ENCODE measurements around the gene TMED6.

The TMED6 gene

GRCh38 chr16:69339289-69340094 lies 12.1 kb downstream of the TMED6 start, which contains the start of the genes COG8 and NIP7:
TSS of gene COG8 (minus strand) at chr16:69339564. CDS start at chr16:69339552, 12 bp downstream.
TSS of gene NIP7 (plus strand) at chr16:69339772. CDS start at chr16:69339830, 58 bp downstream.
- H3K36me3 Mint-ChIP-seq (ENCODE audit: low read depth): peaks cover 66% of the 10 kb centered on the region
- H3K27ac Mint-ChIP-seq: peak within 1 kb of the TSS; percentile 99
- H3K4me3 Mint-ChIP-seq: peak within 1 kb of the TSS; percentile 98
- peaks cover 47% of the 10 kb centered on the region for H3K4me1 Mint-ChIP-seq (ENCODE audit: low read depth)
- H3K27me3 Mint-ChIP-seq: no peaks in the 10 kb centered on the region
- no peaks in the 10 kb centered on the region for H3K9me3 Mint-ChIP-seq

- Mint-ChIP-seq H3K36me3 (ENCODE audit: low read depth) (peaks cover 67% of the 10 kb centered on the region), H3K4me3 (peak overlapping the region; percentile 98), H3K9me3 (no peaks in the 10 kb centered on the region), H3K27me3 (no peaks in the 10 kb centered on the region), H3K4me1 (ENCODE audit: low read depth) (peaks cover 47% of the 10 kb centered on the region), H3K27ac (peak overlapping the region; percentile 99)
Observed at GRCh38 chr16:69338557-69339288, 12.9 kb downstream of the TMED6 start.

GRCh38 chr16:69334696-69335095 lies 16.9 kb downstream of the TMED6 start:
- Mint-ChIP-seq H3K36me3 (ENCODE audit: low read depth) (peaks cover 43% of the 10 kb centered on the region), H3K9me3 (no peaks in the 10 kb centered on the region), H3K27ac (no peak overlapping the region), H3K4me3 (no peak overlapping the region), H3K4me1 (ENCODE audit: low read depth) (peaks cover 27% of the 10 kb centered on the region), H3K27me3 (no peaks in the 10 kb centered on the region)

DNA sequence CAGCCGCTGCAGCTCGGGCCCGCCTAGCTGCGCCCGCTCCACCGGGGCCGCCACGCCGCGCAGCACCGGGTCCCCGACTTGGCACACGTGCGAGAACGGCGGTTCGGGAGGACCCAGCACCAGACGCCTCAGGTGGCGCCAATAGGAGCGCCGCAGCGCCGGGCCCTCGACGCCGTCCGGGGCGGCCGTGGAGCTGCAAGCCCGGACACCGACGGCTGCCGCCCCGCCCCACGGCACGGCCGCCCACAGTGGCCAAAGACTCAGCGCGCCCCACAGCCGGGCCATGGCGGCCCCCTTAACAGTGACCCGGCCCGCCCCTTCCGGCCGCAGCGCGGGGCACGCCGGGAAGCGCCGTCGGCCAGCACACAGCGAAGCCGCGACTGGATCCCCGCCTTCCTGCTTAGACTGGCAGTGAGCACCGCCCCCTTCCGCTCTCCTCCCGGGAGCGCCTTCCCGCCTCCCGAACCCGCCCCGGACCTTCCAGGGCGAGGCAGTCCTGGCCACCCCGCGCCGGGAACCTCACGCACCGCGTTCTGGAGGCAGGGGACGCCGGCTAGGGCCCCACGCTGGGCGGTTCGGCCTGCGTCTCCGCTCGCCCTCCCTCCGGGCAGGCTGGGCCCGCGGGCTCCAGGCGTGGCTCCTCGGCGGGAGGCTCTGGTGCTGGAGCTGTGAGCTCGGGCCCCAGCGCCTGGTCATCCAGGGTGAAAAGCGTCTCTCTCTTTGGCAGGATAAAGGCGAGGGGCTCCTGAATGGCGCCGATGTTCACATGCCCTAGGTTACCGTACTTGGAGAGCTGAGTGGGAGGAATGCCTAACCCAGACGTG lies 21.1 kb downstream of the TMED6 start, which contains the start of gene PDF:
Gene PDF, minus strand, starts transcription at position 303 of the 824 bp plus-strand sequence. Its CDS starts 18 bp downstream, at position 285.
- peaks cover 62% of the 10 kb centered on the region for H3K36me3 Mint-ChIP-seq (ENCODE audit: low read depth)
- peaks cover 45% of the 10 kb centered on the region for H3K4me1 Mint-ChIP-seq (ENCODE audit: low read depth)
- H3K9me3 Mint-ChIP-seq: no peaks in the 10 kb centered on the region
- H3K27ac Mint-ChIP-seq: peak within 1 kb of the TSS; percentile 91
- H3K27me3 Mint-ChIP-seq: no peaks in the 10 kb centered on the region
- peak within 1 kb of the TSS; percentile 90 for H3K4me3 Mint-ChIP-seq

DNA sequence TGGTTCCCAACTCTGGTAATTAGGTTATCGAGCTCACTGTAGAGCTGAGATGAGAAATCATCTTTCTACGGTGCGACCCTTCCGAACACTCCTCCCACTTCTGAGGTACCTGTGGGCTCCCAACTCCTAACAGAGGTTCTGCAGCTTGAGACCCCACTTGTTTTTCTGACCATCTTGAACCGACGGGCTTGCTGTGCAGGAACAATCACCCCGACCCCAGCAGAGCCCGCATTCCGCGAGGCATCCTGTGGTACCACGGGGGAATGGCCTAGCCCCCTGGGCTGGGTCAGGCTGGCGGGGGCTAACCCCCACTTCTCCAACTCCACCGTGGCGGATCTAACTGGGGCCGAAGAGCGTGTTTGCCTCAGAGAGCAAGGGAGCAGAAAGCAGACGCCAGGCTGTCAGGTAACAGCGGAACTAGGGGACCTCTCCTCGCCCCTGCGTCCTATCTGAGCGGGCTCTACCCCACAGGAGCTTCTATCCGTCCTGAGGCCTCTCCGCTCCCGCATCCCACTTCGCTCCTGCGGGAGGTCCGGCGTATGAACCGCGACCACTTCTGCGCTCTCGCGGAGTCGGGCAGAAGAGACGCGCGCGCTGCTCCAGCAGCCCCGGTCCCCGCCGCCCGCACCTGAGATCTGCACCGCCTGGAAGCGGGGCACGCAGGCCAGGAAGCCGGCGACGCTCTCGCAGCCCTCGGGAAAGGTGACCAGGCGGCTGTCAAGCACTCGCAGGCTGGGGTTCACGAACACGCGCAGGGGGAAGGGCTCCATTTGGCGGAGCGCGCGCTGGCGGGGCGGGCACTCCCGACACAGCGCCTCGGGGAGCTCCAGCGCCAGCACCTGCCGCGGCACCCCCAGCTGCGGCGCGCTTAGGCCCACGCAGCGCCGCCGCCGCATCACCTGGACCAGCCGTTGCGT lies 22.0 kb downstream of the TMED6 start:
- H3K4me1 Mint-ChIP-seq (ENCODE audit: low read depth): peaks cover 45% of the 10 kb centered on the region
- H3K36me3 Mint-ChIP-seq (ENCODE audit: low read depth): peaks cover 62% of the 10 kb centered on the region
- no peaks in the 10 kb centered on the region for H3K27me3 Mint-ChIP-seq
- peak overlapping the region; percentile 75 for H3K27ac Mint-ChIP-seq
- peak overlapping the region; percentile 90 for H3K4me3 Mint-ChIP-seq
- no peaks in the 10 kb centered on the region for H3K9me3 Mint-ChIP-seq

DNA sequence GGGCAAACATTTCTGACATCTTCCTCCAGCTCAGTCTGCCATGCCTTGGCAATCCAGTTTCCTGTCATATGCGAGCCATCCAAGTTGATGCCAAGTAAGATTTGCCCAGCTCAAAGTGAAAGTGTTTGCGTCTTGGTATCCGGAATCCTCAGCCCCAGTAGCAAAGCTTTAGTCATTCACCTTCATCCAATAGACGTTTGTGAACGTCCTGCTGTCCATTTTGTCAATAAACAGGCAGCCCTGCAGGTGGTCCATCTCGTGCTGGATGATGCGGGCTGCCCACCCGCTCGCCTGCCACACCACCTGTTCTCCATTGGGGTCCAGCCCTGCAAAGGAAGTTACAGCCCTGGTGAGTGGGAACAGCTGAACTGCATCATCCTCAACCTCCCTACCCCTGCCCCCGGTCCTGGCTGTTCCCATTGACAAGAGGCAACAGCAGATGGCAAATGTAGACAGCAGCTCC lies 22.7 kb downstream of the TMED6 start:
- Mint-ChIP-seq H3K27me3 (no peaks in the 10 kb centered on the region), H3K4me1 (ENCODE audit: low read depth) (peaks cover 45% of the 10 kb centered on the region), H3K9me3 (no peaks in the 10 kb centered on the region), H3K27ac (peak overlapping the region; percentile 75), H3K36me3 (ENCODE audit: low read depth) (peaks cover 59% of the 10 kb centered on the region), H3K4me3 (peak overlapping the region; percentile 90)

DNA sequence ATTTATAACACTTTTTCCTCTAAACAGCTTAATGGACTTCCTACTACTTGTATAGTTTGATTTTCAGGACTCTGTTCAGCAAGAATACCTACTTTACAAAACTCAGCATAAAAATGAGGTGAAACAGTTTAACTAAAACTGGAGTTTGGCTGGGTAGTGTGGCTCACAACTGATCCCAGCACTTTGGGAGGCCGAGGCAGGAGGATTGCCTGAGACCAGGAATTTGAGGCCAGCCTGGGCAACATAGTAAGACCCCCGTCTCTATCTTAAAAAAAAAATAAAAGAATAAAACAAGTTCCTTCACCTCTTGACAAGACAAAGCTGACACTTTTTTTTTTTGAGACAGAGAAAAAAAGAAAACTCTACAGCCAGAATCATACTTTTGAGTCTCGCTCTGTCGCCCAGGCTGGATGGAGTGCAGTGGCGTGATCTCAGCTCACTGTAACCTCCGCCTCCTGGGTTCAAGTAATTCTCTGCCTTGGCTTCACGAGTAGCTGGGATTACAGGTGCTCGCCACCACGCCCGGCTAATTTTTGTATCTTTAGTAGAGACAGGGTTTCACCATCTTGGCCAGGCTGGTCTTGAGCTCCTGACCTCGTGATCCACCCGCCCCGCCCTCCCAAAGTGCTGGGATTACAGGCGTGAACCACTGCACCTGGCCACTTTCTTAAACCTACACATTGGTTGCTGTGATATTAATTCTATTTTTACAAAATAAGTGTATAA lies 23.8 kb downstream of the TMED6 start:
- Mint-ChIP-seq H3K27ac (no peak overlapping the region), H3K4me3 (peak overlapping the region; percentile 90), H3K9me3 (no peaks in the 10 kb centered on the region), H3K4me1 (ENCODE audit: low read depth) (peaks cover 44% of the 10 kb centered on the region), H3K27me3 (no peaks in the 10 kb centered on the region), H3K36me3 (ENCODE audit: low read depth) (peaks cover 55% of the 10 kb centered on the region)

GRCh38 chr16:69326172-69326873 lies 25.3 kb downstream of the TMED6 start:
- Mint-ChIP-seq H3K9me3 (no peaks in the 10 kb centered on the region), H3K4me3 (peak overlapping the region; percentile 90), H3K4me1 (ENCODE audit: low read depth) (peaks cover 40% of the 10 kb centered on the region), H3K36me3 (ENCODE audit: low read depth) (peaks cover 60% of the 10 kb centered on the region), H3K27ac (peak overlapping the region; percentile 69), H3K27me3 (no peaks in the 10 kb centered on the region)

DNA sequence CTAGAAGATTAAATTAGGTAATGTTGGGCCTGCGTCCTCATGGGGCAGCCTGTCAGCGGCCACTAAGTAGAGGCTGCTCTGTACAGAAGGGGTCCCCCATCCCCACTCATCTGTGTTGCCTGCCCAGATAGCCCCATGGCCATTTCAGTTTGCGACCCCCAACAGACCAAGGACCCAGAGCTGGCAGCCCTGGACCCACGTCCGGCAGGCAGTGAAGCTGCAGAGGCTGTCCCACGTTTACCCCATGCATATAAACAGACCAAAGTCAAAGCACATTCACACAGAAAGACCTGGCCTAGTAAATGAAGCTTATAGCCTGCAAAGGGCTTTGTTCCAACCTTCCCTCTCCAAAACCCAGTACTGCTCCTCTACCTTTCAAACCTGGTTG lies 25.8 kb downstream of the TMED6 start:
- Mint-ChIP-seq H3K27ac (peak overlapping the region; percentile 57), H3K27me3 (no peaks in the 10 kb centered on the region), H3K4me1 (ENCODE audit: low read depth) (peaks cover 40% of the 10 kb centered on the region), H3K36me3 (ENCODE audit: low read depth) (peaks cover 65% of the 10 kb centered on the region), H3K4me3 (peak overlapping the region; percentile 90), H3K9me3 (no peaks in the 10 kb centered on the region)

- peaks cover 70% of the 10 kb centered on the region for H3K36me3 Mint-ChIP-seq (ENCODE audit: low read depth)
- no peak overlapping the region for H3K27ac Mint-ChIP-seq
- H3K9me3 Mint-ChIP-seq: no peaks in the 10 kb centered on the region
- H3K27me3 Mint-ChIP-seq: no peaks in the 10 kb centered on the region
- peak overlapping the region; percentile 4 for H3K4me3 Mint-ChIP-seq
- peaks cover 40% of the 10 kb centered on the region for H3K4me1 Mint-ChIP-seq (ENCODE audit: low read depth)
Observed at GRCh38 chr16:69324585-69325253, 26.9 kb downstream of the TMED6 start.

DNA sequence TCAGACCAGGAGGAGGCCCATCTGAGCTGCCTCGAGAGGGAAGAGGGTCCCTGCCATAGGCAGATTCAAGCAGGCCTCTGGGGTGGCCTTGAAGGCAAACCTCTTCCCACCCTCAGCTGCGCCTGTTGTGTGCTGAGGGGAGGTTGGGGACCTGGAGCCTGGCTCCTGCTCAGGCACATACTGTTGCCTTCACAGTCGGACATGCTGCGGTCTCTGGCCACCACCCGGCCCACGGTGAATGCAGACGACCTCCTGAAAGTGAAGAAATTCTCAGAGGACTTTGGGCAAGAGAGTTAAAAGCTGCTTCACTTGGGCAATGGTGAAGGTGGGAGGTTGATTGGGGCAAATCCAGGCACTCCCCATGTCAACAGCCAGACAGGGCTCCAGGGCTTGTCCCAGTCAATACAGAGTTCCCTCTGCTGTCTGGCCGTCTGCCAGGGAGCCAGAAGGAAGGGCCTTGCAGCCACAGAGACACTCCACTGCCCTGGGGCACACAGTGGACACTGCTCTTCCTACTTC lies 27.5 kb downstream of the TMED6 start:
- no peaks in the 10 kb centered on the region for H3K27me3 Mint-ChIP-seq
- no peak overlapping the region for H3K27ac Mint-ChIP-seq
- H3K4me1 Mint-ChIP-seq (ENCODE audit: low read depth): peaks cover 35% of the 10 kb centered on the region
- no peak overlapping the region for H3K4me3 Mint-ChIP-seq
- H3K9me3 Mint-ChIP-seq: no peaks in the 10 kb centered on the region
- peaks cover 71% of the 10 kb centered on the region for H3K36me3 Mint-ChIP-seq (ENCODE audit: low read depth)

DNA sequence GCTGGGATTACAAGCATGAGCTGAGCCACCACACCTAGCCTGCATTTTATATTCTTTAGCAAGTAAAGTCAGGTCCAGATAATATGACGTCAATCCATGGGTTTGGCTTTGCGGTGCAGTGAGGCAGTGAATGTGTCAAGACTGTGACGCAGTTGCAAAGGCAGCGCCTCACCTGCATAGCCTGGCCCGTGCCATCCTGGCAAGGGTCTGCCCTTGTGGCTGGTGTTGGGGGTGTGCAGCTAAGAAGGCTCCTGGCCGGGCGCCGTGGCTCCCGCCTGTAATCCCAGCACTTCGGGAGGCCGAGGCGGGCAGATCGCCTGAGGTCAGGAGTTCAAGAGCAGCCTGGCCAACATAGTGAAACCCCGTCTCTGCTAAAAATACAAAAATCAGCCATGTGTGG lies 28.2 kb downstream of the TMED6 start:
- H3K36me3 Mint-ChIP-seq (ENCODE audit: low read depth): peaks cover 70% of the 10 kb centered on the region
- no peak overlapping the region for H3K27ac Mint-ChIP-seq
- peaks cover 29% of the 10 kb centered on the region for H3K4me1 Mint-ChIP-seq (ENCODE audit: low read depth)
- H3K4me3 Mint-ChIP-seq: no peak overlapping the region
- no peaks in the 10 kb centered on the region for H3K9me3 Mint-ChIP-seq
- no peaks in the 10 kb centered on the region for H3K27me3 Mint-ChIP-seq
